ENCODE results near the gene TMEM38B. TPM values are rescaled to one million over a fixed set of nuclear protein-coding genes. Genes with fewer than 3 reads are reported as not detected.

TMEM38B gene
- total and polyA plus RNA-seq, 5 experiments from 2014 or later: 13.9 to 24.0 (median 21.8) TPM

DNA sequence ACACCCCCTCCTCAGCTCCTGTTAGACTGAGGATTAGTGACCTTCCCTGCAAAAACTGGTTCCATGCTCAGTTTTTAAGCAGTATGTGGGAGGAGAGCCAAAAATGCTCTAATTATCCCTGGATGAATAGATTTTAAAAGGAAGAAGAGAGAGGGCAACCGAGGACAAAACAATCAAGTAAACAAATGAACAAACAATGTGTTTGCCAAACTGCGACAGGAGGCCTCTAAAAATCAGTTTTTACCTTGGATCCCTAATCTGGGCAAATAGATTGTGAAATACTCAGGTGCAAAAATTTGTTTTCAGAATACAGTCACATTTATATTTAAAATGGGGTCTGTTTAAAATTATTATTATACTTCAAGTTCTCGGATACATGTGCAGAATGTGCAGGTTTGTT lies 23.6 kb upstream of the TMEM38B start:
- Mint-ChIP-seq H3K27ac (no peak overlapping the region), H3K9me3 (no peaks in the 10 kb centered on the region), H3K4me3 (no peak overlapping the region), H3K4me1 (peaks cover 0 to 9% (median 0%) of the 10 kb centered on the region in 4 donors), H3K36me3 (no peaks in the 10 kb centered on the region), H3K27me3 (peaks cover 3 to 13% (median 6%) of the 10 kb centered on the region in 5 donors)
- POLR2A ChIA-PET: no interaction called here
- ATAC-seq: no peak
- no peak for DNase-seq

DNA sequence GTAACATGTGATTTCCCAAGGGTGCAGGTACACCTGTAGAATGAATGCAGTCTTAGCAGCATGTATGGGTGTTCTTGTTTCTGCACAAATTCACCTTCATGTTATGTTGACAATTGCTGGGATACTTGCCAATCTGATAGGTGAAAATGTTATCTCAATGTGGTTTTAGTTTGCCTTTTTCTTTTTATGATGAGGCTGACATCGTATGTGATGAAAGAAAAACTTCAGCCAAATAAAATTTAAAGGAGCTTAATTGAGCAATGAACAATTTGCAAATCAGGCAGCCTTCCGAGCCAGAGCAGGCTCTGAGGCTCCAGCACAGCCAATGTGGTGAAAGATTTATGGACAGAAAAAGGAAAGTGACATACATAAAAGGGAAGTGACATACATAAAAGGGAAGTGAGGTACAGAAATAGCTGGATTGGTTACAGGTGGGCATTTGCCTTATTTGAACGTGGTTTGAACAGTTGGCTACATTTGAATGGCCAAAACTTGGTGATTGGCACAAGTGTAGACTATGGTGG lies 21.6 kb upstream of the TMEM38B start:
- no peaks in the 10 kb centered on the region for H3K36me3 Mint-ChIP-seq
- ATAC-seq: no peak
- no peaks in the 10 kb centered on the region for H3K9me3 Mint-ChIP-seq
- POLR2A ChIA-PET: interaction anchor here (0.7 kb wide), 1 partner anchor 118 kb away, joined by 6 read pairs; no protein-coding TSS in a partner anchor
- no peak overlapping the region for H3K4me3 Mint-ChIP-seq
- peaks cover 0 to 9% (median 0%) of the 10 kb centered on the region in 4 donors for H3K4me1 Mint-ChIP-seq
- no peak overlapping the region for H3K27ac Mint-ChIP-seq
- DNase-seq: no peak
- peaks cover 3 to 13% (median 5%) of the 10 kb centered on the region in 5 donors for H3K27me3 Mint-ChIP-seq

DNA sequence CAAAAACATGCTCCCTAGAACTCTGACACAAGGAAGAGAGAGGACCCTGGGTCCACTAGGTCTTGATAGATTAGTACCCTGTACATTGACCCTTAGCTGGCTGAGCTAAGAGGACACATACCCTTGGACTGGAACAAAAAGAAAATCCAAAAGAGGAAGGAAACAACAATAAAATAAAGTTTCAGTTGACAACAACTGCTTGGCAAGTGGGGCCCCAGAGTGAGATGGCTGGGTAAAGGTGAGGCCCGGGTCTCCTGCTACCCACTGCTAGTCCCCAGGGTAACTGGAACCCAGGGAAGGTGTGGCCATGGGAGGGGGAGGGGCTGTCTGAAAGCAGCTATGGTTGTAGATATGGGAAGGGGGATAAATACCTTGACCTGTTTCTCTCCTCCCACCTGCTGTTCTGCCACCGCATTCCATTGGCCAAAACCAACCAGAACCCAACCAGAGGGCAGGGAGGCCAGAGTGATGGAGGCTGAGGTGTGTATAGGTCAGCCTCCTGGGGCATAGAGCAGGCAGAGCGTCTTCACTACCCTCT lies 20.4 kb upstream of the TMEM38B start:
- Mint-ChIP-seq H3K4me3 (no peak overlapping the region), H3K27me3 (peaks cover 3 to 13% (median 4%) of the 10 kb centered on the region in 5 donors), H3K9me3 (no peaks in the 10 kb centered on the region), H3K27ac (no peak overlapping the region), H3K4me1 (peaks cover 0 to 9% (median 0%) of the 10 kb centered on the region in 4 donors), H3K36me3 (no peaks in the 10 kb centered on the region)
- ATAC-seq: no peak
- POLR2A ChIA-PET: no interaction called here
- DNase-seq: no peak

DNA sequence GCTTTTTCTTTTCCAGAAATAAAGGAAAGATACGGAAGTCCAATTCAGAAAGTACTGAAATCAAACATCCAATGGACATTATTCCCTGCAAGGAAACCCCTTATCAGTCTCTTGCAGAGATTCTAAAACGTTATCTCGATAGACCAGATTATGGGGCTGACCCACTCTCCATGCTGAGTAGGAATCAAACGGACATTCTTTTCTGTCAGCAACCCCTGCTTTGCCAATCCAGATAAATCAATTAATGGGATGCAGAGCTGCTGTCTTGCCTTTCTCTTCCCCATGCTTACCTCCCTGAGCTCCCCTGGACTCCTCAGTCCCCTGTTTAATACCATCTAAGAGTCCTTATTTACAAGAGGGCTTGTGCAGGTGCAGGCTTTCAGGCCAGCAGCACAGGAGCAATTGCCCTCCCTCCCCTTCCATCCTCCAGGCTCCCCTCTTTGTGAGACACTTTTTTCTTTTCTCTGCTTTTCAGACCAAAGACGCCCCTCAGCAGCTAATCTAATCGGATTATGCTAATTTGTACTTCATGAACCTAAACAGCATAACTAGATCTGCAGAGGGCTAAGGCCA lies 17.9 kb upstream of the TMEM38B start:
- H3K27ac Mint-ChIP-seq: no peak overlapping the region
- no peaks in the 10 kb centered on the region for H3K36me3 Mint-ChIP-seq
- peaks cover 0 to 1% (median 0%) of the 10 kb centered on the region in 5 donors for H3K27me3 Mint-ChIP-seq
- DNase-seq (no peak), ATAC-seq (no peak)
- no peak overlapping the region for H3K4me3 Mint-ChIP-seq
- peaks cover 0 to 9% (median 0%) of the 10 kb centered on the region in 4 donors for H3K4me1 Mint-ChIP-seq
- no peaks in the 10 kb centered on the region for H3K9me3 Mint-ChIP-seq
- POLR2A ChIA-PET: no interaction called here

DNA sequence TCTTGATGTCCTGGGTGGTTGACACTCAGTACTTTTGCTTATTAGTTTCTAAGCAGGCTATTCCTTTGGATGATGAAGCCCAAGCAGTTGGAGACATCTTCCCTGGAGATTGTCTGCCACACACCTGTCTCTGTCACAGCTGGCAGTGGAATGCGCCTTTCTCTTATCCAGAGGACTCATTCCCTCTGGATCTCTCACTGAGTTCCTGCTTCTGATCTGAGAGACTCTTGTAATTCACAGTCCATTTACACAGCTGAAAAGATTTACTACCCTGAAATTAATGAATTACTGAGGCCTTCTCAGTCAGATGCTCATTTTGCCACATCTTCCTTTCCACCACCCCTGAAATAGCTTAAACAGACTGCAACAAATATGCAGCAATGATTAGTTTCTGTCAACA lies 16.2 kb upstream of the TMEM38B start:
- Mint-ChIP-seq H3K9me3 (no peaks in the 10 kb centered on the region), H3K4me3 (no peak overlapping the region), H3K27ac (peak overlapping the region in 1 of 10 donors; percentile 23), H3K36me3 (no peaks in the 10 kb centered on the region), H3K4me1 (peaks cover 0 to 2% (median 0%) of the 10 kb centered on the region in 4 donors), H3K27me3 (no peaks in the 10 kb centered on the region)
- DNase-seq (no peak), ATAC-seq (no peak)
- POLR2A ChIA-PET: no interaction called here

DNA sequence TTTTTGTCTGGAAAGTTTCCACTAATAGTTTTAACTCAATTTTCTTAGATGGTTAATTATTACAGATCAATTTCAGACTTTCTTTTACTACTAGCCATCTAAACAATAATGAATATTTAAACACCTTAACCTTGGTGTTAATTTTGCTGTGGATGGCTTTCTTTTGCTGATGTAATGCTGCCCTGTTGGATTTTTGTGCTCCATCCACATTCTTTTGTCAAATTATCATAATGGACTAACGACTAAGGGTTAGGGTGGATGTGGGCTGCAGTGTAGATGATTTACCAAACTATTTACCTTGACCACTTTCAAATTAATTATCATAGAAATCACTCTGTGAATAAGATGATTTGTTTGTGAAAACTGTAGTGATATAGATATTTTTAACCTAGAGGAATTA lies 15.6 kb upstream of the TMEM38B start:
- no peak overlapping the region for H3K4me3 Mint-ChIP-seq
- no peaks in the 10 kb centered on the region for H3K27me3 Mint-ChIP-seq
- H3K27ac Mint-ChIP-seq: no peak overlapping the region
- H3K36me3 Mint-ChIP-seq: no peaks in the 10 kb centered on the region
- no peaks in the 10 kb centered on the region for H3K9me3 Mint-ChIP-seq
- H3K4me1 Mint-ChIP-seq: no peaks in the 10 kb centered on the region
- POLR2A ChIA-PET: no interaction called here
- no peak for ATAC-seq
- no peak for DNase-seq

DNA sequence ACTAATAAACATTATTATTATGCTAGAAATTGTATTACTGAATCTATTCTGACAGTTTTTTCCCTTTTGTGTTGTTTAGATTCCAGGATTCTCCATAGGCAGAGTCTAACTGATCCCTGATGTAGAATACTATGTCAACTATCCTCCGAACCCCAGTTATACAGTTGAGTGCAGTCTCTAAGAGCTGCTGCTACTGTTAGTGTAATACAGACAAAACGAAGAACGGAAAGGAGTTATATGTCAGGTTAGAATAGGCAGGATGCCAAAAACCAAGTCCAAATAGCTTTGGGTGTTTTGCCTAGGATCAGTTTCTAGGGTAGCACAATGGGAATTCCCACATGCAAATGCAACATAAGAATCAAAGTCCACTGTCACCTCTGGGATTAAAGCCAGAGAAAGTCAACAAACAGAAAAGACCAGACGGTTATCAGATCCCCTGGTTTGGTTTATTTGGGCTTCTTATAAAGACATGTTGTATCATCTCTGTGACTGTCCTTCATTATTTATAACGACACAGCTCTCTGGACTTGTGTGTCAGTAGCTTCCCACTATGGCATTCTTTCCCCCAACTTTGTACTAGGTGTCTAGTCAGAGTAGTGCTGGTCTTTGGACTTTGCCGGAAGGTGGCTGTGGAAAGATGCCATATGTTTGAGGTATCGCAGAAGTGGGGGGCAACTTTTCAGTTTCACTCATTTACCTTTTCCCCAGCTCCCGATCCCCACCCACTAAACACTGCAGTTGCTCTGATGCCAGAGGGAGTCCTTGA lies 14.9 kb upstream of the TMEM38B start:
- POLR2A ChIA-PET: no interaction called here
- ATAC-seq (no peak), DNase-seq (no peak)
- no peaks in the 10 kb centered on the region for H3K27me3 Mint-ChIP-seq
- no peak overlapping the region for H3K4me3 Mint-ChIP-seq
- no peaks in the 10 kb centered on the region for H3K36me3 Mint-ChIP-seq
- H3K9me3 Mint-ChIP-seq: no peaks in the 10 kb centered on the region
- H3K4me1 Mint-ChIP-seq: no peaks in the 10 kb centered on the region
- no peak overlapping the region for H3K27ac Mint-ChIP-seq

DNA sequence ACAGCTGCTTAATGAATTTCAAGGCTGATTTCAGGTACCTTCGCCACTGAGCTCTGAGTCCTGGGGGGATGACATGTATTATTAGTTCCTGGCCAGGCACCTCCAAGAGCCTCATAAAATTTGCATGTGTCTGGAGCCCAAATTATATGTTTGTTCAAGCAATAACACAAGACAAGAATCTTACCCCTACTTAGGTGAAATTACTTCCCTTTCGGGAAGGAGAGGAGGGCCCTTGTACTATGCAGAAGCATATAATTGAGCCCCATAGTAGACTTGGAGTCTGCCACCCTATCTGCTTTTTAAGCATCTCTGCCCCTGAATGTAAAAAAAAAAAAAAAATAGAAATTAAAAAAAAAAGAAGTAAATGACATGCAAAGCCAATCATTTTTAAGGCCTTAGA lies 13.0 kb upstream of the TMEM38B start:
- Mint-ChIP-seq H3K9me3 (no peaks in the 10 kb centered on the region), H3K27me3 (peaks cover 0 to 2% (median 0%) of the 10 kb centered on the region in 5 donors), H3K4me1 (no peaks in the 10 kb centered on the region), H3K36me3 (no peaks in the 10 kb centered on the region), H3K4me3 (no peak overlapping the region), H3K27ac (no peak overlapping the region)
- ATAC-seq (no peak), DNase-seq (no peak)
- POLR2A ChIA-PET: no interaction called here

DNA sequence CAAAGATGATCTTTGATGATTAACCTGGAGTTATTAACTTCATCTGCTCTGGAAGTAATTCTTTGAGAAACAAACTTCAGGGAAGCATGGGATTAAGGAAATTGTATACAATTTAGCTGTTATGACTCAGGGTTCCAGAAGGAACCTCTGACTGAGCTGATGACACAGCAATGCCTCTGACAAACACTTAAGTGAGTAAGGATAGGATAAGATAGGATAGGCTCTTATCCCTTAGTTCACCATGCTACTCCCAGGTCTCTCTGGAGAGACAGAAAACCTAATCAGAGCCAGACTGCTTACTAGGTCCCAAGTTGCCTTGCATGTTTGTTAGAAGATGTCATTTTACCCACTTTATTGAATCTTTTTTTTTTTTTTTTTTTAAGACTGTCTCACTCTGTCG lies 12.6 kb upstream of the TMEM38B start:
- H3K4me3 Mint-ChIP-seq: no peak overlapping the region
- no peaks in the 10 kb centered on the region for H3K36me3 Mint-ChIP-seq
- no peaks in the 10 kb centered on the region for H3K4me1 Mint-ChIP-seq
- no peak for DNase-seq
- no peak for ATAC-seq
- POLR2A ChIA-PET: interaction anchor here (0.6 kb wide), 1 partner anchor 34 kb away, joined by 3 read pairs; no protein-coding TSS in a partner anchor
- H3K9me3 Mint-ChIP-seq: no peaks in the 10 kb centered on the region
- peaks cover 0 to 2% (median 0%) of the 10 kb centered on the region in 5 donors for H3K27me3 Mint-ChIP-seq
- no peak overlapping the region for H3K27ac Mint-ChIP-seq

DNA sequence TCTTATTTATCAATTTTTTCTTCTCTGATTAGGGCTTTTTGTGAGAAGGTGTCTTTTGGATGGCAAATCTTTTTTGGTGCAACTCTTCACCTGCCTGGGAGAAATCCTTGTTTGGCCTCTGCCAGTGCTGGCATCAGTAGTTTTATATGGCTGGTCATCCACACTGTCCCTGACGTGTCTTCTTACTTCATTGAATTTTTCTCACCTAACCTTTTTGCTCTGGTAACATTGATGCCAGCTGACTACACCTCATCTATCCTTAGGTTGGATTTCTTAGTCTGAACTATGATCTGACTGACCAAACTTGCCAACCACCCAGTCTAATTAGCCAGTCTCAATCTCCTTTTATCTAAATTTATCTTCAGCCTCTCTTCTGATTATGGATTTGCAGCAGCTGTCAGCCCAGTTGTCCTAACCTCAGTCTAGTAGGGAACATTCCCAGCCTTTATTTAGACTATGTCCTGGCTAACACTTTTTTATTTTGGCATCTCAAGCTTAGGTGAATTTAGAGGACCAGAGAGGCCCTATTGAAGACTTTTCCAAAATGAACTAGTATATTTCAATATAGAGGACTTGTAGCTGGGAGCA lies 10.6 kb upstream of the TMEM38B start:
- Mint-ChIP-seq H3K9me3 (no peaks in the 10 kb centered on the region), H3K27ac (no peak overlapping the region), H3K4me1 (no peaks in the 10 kb centered on the region), H3K36me3 (no peaks in the 10 kb centered on the region), H3K27me3 (peaks cover 0 to 11% (median 7%) of the 10 kb centered on the region in 5 donors), H3K4me3 (no peak overlapping the region)
- ATAC-seq (no peak), DNase-seq (no peak)
- POLR2A ChIA-PET: no interaction called here

DNA sequence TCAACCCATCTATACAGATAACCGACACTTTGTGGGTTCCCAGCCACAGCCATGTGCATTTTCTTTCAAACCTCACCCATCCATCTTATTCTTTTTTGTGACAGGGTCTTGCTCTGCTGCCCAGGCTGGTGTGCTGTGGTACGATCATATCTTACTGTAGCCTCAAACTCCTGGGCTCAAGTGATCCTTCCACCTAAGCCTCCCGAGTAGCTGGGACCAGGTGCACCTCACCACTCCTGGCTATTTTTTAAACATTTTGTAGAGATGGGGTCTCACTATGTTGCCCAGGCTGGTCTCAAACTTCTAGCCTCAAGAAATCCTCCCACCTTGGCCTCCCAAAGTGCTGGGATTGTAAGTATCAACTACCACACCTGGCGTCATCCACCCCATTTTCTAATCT lies 7.4 kb upstream of the TMEM38B start:
- DNase-seq (no peak), ATAC-seq (no peak)
- Mint-ChIP-seq H3K27ac (no peak overlapping the region), H3K9me3 (no peaks in the 10 kb centered on the region), H3K27me3 (peaks cover 13 to 32% (median 21%) of the 10 kb centered on the region in 5 donors), H3K4me1 (no peaks in the 10 kb centered on the region), H3K4me3 (no peak overlapping the region), H3K36me3 (no peaks in the 10 kb centered on the region)
- POLR2A ChIA-PET: no interaction called here

DNA sequence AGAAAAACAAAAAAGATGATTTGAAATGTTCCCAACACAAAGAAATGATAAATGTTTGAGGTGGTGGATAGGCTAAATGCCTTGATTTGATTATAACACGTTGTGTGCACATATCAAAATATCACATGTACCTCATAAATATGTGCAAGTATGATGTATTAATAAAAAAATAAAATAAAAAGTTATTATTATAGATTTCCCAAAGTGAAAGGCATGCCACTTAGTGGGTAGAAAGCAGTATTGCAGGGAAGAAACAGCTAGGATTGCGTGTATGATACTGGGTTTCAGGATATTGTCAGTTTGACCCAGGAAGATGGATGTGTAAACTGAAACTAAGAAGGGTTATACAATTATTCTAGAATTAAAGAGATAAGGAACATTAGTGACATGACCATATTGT lies 3.6 kb upstream of the TMEM38B start:
- no peak overlapping the region for H3K27ac Mint-ChIP-seq
- H3K27me3 Mint-ChIP-seq: peaks cover 21 to 33% (median 28%) of the 10 kb centered on the region in 5 donors
- no peaks in the 10 kb centered on the region for H3K36me3 Mint-ChIP-seq
- DNase-seq: no peak
- POLR2A ChIA-PET: no interaction called here
- no peak for ATAC-seq
- no peaks in the 10 kb centered on the region for H3K9me3 Mint-ChIP-seq
- H3K4me3 Mint-ChIP-seq: no peak overlapping the region
- H3K4me1 Mint-ChIP-seq: peaks cover 9 to 18% (median 15%) of the 10 kb centered on the region in 4 donors
